KMS-11 (cell line): ENCODE measurements around the gene F13A1.

ENCODE experiments used
- H2AFZ ChIP-seq: fragments of 200-600 bp; sonication (generic); 2 replicates; pipeline ENCODE4 v1.6.1; 2016; ENCODE audit warnings: antibody characterized with exemption, mixed run types, low read depth
- H3K27ac ChIP-seq: fragments of 200-600 bp; sonication (generic); 2 replicates; pipeline ENCODE4 v1.6.1; 2016; ENCODE audit warnings: mild to moderate bottlenecking, mixed run types
- H3K27me3 ChIP-seq: fragments of 200-600 bp; sonication (generic); 2 replicates; pipeline ENCODE4 v1.6.1; 2017; ENCODE audit warnings: mild to moderate bottlenecking, low read depth, mixed run types, moderate library complexity; ENCODE audit not compliant: insufficient read depth
- H3K36me3 ChIP-seq: fragments of 200-600 bp; sonication (generic); 2 replicates; pipeline ENCODE4 v1.6.1; 2017; ENCODE audit warnings: mild to moderate bottlenecking, mixed run types; ENCODE audit not compliant: insufficient read depth
- H3K4me1 ChIP-seq: fragments of 200-600 bp; sonication (generic); 2 replicates; pipeline ENCODE4 v1.6.1; 2016; ENCODE audit warnings: mild to moderate bottlenecking, low read depth, mixed run types; ENCODE audit not compliant: poor library complexity, severe bottlenecking
- H3K4me2 ChIP-seq: fragments of 200-600 bp; sonication (generic); 2 replicates; pipeline ENCODE4 v1.7.0; 2016; ENCODE audit warnings: mild to moderate bottlenecking, mixed run types
- H3K4me3 ChIP-seq: fragments of 200-600 bp; sonication (generic); IDR thresholded peaks from 2 replicates; pipeline ENCODE4 v1.6.1; 2017; ENCODE audit warnings: low read depth, low read length, mixed read lengths; ENCODE audit not compliant: insufficient read depth
- H3K79me2 ChIP-seq: fragments of 200-600 bp; sonication (generic); 2 replicates; pipeline ENCODE4 v1.6.1; 2016; ENCODE audit warnings: low read depth, mixed run types; ENCODE audit not compliant: insufficient read depth
- H3K9ac ChIP-seq: fragments of 200-600 bp; sonication (generic); 2 replicates; pipeline ENCODE4 v1.6.1; 2016; ENCODE audit warnings: mild to moderate bottlenecking, mixed run types
- H4K20me1 ChIP-seq: fragments of 200-600 bp; sonication (generic); 2 replicates; pipeline ENCODE4 v1.6.1; 2016; ENCODE audit warnings: mild to moderate bottlenecking, mixed run types; ENCODE audit not compliant: insufficient read depth
- TF ChIP-seq, protein P1 (sequence below): fragments of 200-600 bp; sonication (generic); conservative IDR thresholded peaks from 2 replicates; pipeline ENCODE4 v1.6.1; 2017; ENCODE audit warnings: low read depth, mild to moderate bottlenecking, antibody characterized with exemption, low read length, moderate library complexity, mixed read lengths

F13A1 gene

GRCh38 chr6:6246544-6246943 is 73.9 kb downstream of the F13A1 start:
- TF ChIP-seq, protein P1, sequence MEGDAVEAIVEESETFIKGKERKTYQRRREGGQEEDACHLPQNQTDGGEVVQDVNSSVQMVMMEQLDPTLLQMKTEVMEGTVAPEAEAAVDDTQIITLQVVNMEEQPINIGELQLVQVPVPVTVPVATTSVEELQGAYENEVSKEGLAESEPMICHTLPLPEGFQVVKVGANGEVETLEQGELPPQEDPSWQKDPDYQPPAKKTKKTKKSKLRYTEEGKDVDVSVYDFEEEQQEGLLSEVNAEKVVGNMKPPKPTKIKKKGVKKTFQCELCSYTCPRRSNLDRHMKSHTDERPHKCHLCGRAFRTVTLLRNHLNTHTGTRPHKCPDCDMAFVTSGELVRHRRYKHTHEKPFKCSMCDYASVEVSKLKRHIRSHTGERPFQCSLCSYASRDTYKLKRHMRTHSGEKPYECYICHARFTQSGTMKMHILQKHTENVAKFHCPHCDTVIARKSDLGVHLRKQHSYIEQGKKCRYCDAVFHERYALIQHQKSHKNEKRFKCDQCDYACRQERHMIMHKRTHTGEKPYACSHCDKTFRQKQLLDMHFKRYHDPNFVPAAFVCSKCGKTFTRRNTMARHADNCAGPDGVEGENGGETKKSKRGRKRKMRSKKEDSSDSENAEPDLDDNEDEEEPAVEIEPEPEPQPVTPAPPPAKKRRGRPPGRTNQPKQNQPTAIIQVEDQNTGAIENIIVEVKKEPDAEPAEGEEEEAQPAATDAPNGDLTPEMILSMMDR: no peak
- Histone ChIP-seq H3K36me3 (no peaks in the 10 kb centered on the region), H3K4me1 (peaks cover 40% of the 10 kb centered on the region), H3K4me2 (no peak overlapping the region), H3K27me3 (no peaks in the 10 kb centered on the region), H3K27ac (no peak overlapping the region), H3K4me3 (no peak overlapping the region), H3K79me2 (no peaks in the 10 kb centered on the region), H4K20me1 (no peaks in the 10 kb centered on the region), H3K9ac (no peak overlapping the region), H2AFZ (no peak overlapping the region)

GRCh38 chr6:6244624-6245023 is 75.8 kb downstream of the F13A1 start:
- TF ChIP-seq, protein P1: no peak

GRCh38 chr6:6243846-6244245 is 76.6 kb downstream of the F13A1 start:
- peaks cover 21% of the 10 kb centered on the region for H3K4me1 ChIP-seq
- H2AFZ ChIP-seq: no peak overlapping the region
- no peaks in the 10 kb centered on the region for H3K27me3 ChIP-seq
- H3K36me3 ChIP-seq: no peaks in the 10 kb centered on the region
- H3K4me3 ChIP-seq: no peak overlapping the region
- H4K20me1 ChIP-seq: no peaks in the 10 kb centered on the region
- no peak overlapping the region for H3K4me2 ChIP-seq
- H3K79me2 ChIP-seq: no peaks in the 10 kb centered on the region
- TF ChIP-seq, protein P1: no peak
- H3K27ac ChIP-seq: no peak overlapping the region
- no peak overlapping the region for H3K9ac ChIP-seq

More at GRCh38 chr6:6244624-6245023, 75.8 kb downstream of the F13A1 start:
- H4K20me1 ChIP-seq: no peaks in the 10 kb centered on the region
- no peaks in the 10 kb centered on the region for H3K79me2 ChIP-seq
- no peak overlapping the region for H2AFZ ChIP-seq
- H3K27me3 ChIP-seq: no peaks in the 10 kb centered on the region
- no peak overlapping the region for H3K4me3 ChIP-seq
- H3K9ac ChIP-seq: no peak overlapping the region
- peaks cover 29% of the 10 kb centered on the region for H3K4me1 ChIP-seq
- H3K4me2 ChIP-seq: no peak overlapping the region
- H3K27ac ChIP-seq: no peak overlapping the region
- no peaks in the 10 kb centered on the region for H3K36me3 ChIP-seq

DNA sequence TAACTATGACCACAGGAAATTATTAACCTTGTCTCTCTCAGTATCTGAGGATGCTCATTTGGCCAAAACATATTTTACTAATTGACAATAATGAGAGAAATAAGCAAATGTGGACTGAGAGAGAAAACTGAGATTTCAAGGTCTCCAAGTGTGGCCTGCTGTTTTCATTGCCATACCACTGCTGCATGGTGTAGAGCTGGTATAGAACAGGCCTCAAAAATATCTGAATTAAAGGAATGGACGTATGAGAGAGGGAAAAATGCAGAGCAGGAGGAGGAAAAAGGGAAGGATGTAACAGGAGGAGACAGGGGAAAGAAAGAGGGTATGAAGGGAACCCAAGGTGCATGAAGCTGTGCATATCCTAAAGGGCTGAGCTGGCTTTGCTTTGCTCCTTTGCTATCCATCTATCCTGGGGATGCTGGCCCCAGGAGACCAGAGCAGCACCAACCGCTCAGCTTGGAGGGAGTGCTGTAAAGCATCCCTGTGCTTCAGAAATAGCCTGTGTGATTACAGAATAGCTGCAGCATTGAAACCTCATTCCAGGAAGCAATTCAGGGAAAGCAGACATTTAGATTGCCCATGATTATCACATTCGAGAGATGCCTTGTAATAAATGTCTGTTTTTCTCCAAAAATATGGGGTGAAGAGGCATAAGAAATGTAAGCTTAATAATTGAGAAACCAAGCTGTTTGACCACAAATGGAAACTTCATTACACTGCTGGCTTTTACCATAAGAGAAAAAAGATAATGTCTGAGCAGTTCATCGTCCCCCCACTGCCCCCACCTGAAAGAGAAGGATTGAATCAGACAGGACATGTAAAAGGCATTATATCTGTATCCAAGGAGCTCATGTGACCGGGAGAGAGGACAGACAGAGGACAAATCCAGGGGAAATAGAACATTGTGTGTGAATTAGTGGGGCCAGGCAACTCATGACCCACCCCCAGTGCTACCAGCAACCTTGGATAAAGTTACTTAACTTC is 80.6 kb downstream of the F13A1 start:
- H2AFZ ChIP-seq: no peak overlapping the region
- H3K4me3 ChIP-seq: no peak overlapping the region
- no peak overlapping the region for H3K27ac ChIP-seq
- no peaks in the 10 kb centered on the region for H3K27me3 ChIP-seq
- no peaks in the 10 kb centered on the region for H3K36me3 ChIP-seq
- H3K4me2 ChIP-seq: no peak overlapping the region
- TF ChIP-seq, protein P1: no peak
- no peaks in the 10 kb centered on the region for H4K20me1 ChIP-seq
- no peaks in the 10 kb centered on the region for H3K79me2 ChIP-seq
- H3K4me1 ChIP-seq: peaks cover 5% of the 10 kb centered on the region
- H3K9ac ChIP-seq: no peak overlapping the region
